Parathyroid adenoma (tissue), 2 donors: Measurements from ENCODE around the gene TPT1.

ENCODE experiments used
- H2AFZ ChIP-seq: fragments of 300-600 bp; sonication (generic); one replicate; pipeline ENCODE4 v1.7.0; 2017; ENCODE audit warnings: antibody characterized with exemption, mild to moderate bottlenecking
- H3K27ac ChIP-seq: fragments of 300-600 bp; sonication (generic); one replicate; pipeline ENCODE4 v1.7.0; 2017
- H3K27me3 ChIP-seq: fragments of 300-600 bp; sonication (generic); one replicate; pipeline ENCODE4 v1.7.0; 2017; ENCODE audit warnings: low read length; ENCODE audit not compliant: control insufficient read depth, insufficient read depth
- H3K36me3 ChIP-seq: fragments of 300-600 bp; sonication (generic); one replicate; pipeline ENCODE4 v1.7.0; 2017; ENCODE audit warnings: low read length; ENCODE audit not compliant: control insufficient read depth, insufficient read depth
- H3K4me1 ChIP-seq: fragments of 300-600 bp; sonication (generic); one replicate; pipeline ENCODE4 v1.7.0; 2017; ENCODE audit warnings: control low read depth
- H3K4me2 ChIP-seq: fragments of 300-600 bp; sonication (generic); one replicate; pipeline ENCODE4 v1.7.0; 2017; ENCODE audit warnings: low read length
- H3K4me3 ChIP-seq: fragments of 300-600 bp; sonication (generic); one replicate; pipeline ENCODE4 v1.7.0; 2017; ENCODE audit warnings: low read depth, low read length
- H3K79me2 ChIP-seq: fragments of 300-600 bp; sonication (generic); one replicate; pipeline ENCODE4 v1.7.0; 2017; ENCODE audit warnings: control low read depth
- H3K9ac ChIP-seq: fragments of 300-600 bp; sonication (generic); one replicate; pipeline ENCODE4 v1.7.0; 2017; ENCODE audit warnings: mild to moderate bottlenecking
- H3K9me3 ChIP-seq: fragments of 300-600 bp; sonication (generic); one replicate; pipeline ENCODE4 v1.7.0; 2017; ENCODE audit warnings: low read length; ENCODE audit not compliant: control insufficient read depth
- TF ChIP-seq, protein P1 (sequence below): fragments of 300-600 bp; sonication (generic); IDR thresholded peaks from one replicate; pipeline ENCODE4 v1.7.0; 2017; ENCODE audit warnings: antibody characterized with exemption, mild to moderate bottlenecking
- donor health status: primary hyperparathyroidism.

Gene TPT1

DNA sequence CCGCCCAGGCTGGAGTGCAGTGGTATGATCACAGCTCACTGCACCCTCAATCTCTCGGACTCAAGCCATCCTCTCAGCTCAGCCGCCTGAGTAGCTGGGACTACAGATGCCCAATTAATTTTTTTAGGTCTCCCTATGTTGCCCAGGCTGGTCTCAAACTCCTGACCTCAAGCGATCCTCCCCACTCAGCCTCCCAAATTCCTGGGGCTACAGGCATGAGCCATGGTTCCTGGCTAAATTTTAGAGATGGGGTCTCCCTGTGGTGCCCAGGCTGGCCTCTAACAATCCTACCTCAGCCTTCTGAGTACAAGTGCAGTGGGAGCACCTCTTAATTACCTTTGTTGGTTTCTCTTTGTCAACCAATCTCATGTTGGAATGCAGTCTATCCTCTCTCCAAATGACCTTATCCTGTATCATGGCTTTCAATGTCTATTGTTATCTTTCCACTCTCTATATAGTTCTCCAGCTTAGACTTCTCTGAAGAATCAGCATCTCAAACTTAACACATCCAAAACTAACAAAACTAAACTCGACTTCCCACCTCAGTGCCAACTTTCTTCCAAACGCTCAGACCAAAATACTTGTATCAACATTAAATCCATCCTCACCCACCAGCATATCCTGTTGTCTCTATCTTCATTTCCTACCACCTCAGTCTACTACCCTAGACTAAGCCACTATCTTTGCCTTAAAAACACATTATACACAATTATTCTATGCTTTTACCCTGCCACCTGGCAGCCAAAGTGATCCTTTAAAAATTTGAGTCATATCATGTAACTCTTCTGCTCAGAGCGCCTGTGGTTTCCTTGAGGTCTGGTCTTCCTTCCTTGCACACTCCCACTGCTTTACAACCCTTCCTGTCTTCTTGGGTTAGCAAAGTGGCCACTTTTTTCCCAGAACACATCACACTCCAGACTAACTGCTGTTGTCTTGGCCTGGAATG, 6.7 kb downstream of the TPT1 start:
- H3K4me3 ChIP-seq, result no peak overlapping the region

DNA sequence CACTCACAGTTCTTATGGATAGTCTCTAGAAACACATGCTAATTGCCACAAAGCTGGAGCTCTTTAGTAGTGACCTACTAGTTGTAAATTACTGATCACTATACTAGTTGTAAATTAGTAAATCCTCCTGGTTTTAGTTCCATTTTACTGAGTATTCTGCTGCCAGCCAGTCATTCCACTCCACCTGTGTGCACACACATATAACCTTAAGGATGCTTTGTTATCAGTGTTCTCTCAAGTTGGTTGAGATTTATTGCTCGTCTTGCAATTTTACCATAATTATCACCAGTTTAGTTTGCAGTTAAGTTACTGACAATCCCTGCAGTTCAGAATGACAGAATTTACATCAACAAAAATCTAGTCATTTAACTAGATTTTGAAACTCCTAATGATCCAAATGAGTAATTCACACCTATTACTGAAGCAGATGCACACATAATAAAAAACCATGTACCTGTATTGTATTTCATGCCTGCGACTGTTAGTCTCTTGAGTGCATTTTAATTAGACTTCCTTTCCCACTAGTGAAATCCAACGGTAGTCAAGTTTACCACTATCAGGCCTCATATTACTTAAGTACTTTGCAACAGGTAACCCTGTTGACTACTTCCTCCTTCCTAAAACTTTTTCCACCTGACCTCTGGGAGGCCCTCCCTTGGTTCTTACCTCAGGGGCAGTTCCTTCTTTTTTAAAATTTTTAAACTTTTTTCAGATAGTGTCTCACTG, 7.6 kb downstream of the TPT1 start:
- H3K36me3 ChIP-seq, result no peaks in the 10 kb centered on the region
- peaks cover 3% of the 10 kb centered on the region for H3K4me1 ChIP-seq
- TF ChIP-seq, protein P1, sequence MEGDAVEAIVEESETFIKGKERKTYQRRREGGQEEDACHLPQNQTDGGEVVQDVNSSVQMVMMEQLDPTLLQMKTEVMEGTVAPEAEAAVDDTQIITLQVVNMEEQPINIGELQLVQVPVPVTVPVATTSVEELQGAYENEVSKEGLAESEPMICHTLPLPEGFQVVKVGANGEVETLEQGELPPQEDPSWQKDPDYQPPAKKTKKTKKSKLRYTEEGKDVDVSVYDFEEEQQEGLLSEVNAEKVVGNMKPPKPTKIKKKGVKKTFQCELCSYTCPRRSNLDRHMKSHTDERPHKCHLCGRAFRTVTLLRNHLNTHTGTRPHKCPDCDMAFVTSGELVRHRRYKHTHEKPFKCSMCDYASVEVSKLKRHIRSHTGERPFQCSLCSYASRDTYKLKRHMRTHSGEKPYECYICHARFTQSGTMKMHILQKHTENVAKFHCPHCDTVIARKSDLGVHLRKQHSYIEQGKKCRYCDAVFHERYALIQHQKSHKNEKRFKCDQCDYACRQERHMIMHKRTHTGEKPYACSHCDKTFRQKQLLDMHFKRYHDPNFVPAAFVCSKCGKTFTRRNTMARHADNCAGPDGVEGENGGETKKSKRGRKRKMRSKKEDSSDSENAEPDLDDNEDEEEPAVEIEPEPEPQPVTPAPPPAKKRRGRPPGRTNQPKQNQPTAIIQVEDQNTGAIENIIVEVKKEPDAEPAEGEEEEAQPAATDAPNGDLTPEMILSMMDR, result no peak
- H3K4me2 ChIP-seq, result no peak overlapping the region
- H3K79me2 ChIP-seq, result no peaks in the 10 kb centered on the region
- H3K27me3 ChIP-seq, result no peaks in the 10 kb centered on the region
- H3K9me3 ChIP-seq, result no peaks in the 10 kb centered on the region
- H3K4me3 ChIP-seq, result no peak overlapping the region
- no peak overlapping the region for H3K9ac ChIP-seq
- H3K27ac ChIP-seq, result no peak overlapping the region
- no peak overlapping the region for H2AFZ ChIP-seq

More for the DNA sequence above, 6.7 kb downstream of the TPT1 start:
- H3K36me3 ChIP-seq, result no peaks in the 10 kb centered on the region
- peaks cover 8% of the 10 kb centered on the region for H3K79me2 ChIP-seq
- no peak overlapping the region for H3K27ac ChIP-seq
- H3K27me3 ChIP-seq, result no peaks in the 10 kb centered on the region
- no peak overlapping the region for H2AFZ ChIP-seq
- no peak overlapping the region for H3K4me2 ChIP-seq
- TF ChIP-seq, protein P1, result no peak
- H3K9ac ChIP-seq, result no peak overlapping the region
- peaks cover 9% of the 10 kb centered on the region for H3K4me1 ChIP-seq
- no peaks in the 10 kb centered on the region for H3K9me3 ChIP-seq

DNA sequence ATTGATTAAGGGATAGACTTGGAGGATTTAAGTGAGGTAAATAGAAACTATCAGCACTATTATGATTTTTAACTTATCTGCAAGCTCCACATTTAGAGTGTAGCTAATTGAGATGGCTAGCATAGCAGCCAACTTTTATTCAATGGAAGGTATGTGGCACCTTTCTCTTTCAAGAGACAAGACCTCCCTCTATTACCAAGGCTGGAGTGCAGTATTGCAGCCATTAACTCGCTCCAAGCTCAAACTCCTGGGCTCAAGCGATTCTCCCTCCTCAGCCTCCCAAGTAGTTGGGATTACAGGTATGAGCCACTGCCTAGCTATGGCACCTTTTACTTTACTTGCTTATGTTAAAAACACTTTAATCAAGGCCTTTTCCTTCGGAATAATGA, 8.2 kb downstream of the TPT1 start:
- H3K9me3 ChIP-seq, result no peaks in the 10 kb centered on the region
- no peaks in the 10 kb centered on the region for H3K27me3 ChIP-seq
- no peaks in the 10 kb centered on the region for H3K79me2 ChIP-seq
- no peak overlapping the region for H3K4me2 ChIP-seq
- no peak overlapping the region for H3K9ac ChIP-seq
- H3K4me3 ChIP-seq, result no peak overlapping the region
- H3K36me3 ChIP-seq, result no peaks in the 10 kb centered on the region
- H2AFZ ChIP-seq, result no peak overlapping the region
- no peak overlapping the region for H3K27ac ChIP-seq
- H3K4me1 ChIP-seq, result peaks cover 2% of the 10 kb centered on the region
- TF ChIP-seq, protein P1, result no peak

DNA sequence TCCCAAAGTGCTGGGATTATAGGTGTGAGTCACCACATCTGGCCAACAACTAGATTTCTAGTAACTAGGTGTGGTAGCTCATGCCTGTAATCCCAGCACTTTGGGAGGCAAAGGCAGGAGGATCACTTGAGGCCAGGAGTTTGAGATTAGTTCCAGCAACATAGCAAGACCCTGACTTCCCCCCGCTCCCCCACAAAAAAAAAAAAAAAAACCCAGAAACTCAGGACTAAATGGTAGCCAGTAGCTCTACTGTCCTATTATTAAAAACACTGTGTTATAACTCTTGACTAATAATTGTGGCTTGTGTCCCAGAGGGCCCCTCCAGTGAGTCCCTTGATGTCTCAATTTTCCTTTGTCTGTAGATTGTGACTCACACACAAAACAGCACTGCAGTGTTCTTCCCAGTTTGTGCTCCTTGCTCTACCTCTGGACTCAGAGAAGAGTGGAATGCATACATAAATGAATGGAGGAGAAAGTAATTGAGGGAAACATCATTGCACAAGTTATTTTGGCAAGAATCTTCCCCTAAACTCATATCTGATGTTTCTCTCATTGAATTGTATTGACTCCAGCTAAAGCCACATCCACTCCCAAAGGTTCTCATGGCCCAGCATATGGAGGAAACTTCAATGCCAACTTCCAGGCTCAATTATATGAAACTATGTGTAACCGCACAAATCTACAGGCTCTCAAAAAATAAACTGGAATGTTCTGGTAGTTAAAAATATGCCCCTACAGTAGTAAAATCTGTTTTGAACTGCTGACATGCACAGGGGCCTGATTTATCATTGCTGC, 8.8 kb downstream of the TPT1 start:
- Histone ChIP-seq H3K36me3 (no peaks in the 10 kb centered on the region), H2AFZ (no peak overlapping the region), H3K4me2 (no peak overlapping the region), H3K4me3 (no peak overlapping the region), H3K79me2 (no peaks in the 10 kb centered on the region), H3K9me3 (no peaks in the 10 kb centered on the region), H3K27me3 (no peaks in the 10 kb centered on the region), H3K27ac (no peak overlapping the region), H3K9ac (no peak overlapping the region), H3K4me1 (peaks cover 2% of the 10 kb centered on the region)
- TF ChIP-seq, protein P1, result no peak
